ENCODE results near the gene LIN9. TPM values are rescaled to one million over a fixed set of nuclear protein-coding genes. Genes with fewer than 3 reads are reported as not detected.

The LIN9 gene
- total RNA-seq, 3 donors from 2014 or later, result 1.9 to 5.6 (median 2.6) TPM

DNA sequence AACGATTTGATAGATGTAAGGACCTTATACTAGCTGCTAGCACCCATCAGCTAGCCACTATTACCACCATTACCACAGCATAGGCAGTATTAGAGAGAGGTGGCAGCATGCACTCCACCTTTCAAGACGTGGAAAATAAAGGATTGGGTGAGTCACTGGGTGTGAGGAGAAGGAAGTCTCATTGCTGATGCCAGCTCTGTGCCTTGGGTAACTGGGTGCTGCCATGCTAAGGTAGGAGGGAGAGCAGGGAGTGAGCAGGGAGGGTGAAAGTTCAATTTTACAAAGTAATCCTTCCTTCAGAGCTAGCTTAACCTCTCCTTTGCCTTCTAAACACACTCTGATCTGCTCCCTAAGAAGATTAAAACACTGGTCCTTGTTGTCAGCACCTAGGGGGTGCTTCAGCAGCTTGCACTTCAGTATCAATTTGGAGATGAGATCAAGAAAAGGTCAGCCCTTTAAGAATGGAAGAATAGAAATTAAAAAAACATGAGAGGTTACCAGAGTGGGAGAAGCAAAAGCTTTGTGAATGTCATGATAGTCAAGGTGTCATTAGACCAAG, 1.8 kb upstream of the LIN9 start:
- Histone ChIP-seq H3K27me3 (no peaks in the 10 kb centered on the region), H3K4me3 (no peak overlapping the region), H3K4me1 (no peaks in the 10 kb centered on the region), H3K9me3 (no peaks in the 10 kb centered on the region), H3K36me3 (no peaks in the 10 kb centered on the region), H3K27ac (no peak overlapping the region)
- intact Hi-C loops (cut with DNase I; ENCODE audit: low total_unique reads), result no loop called here
- no peak for DNase-seq (ENCODE audit: low spot score in 2 of 2)
- TF ChIP-seq POLR2AphosphoS5 (IDR thresholded peaks at IDR 0.05), result no peak
- TF ChIP-seq POLR2A (IDR thresholded peaks at IDR 0.05), result no peak
- TF ChIP-seq, protein P1, sequence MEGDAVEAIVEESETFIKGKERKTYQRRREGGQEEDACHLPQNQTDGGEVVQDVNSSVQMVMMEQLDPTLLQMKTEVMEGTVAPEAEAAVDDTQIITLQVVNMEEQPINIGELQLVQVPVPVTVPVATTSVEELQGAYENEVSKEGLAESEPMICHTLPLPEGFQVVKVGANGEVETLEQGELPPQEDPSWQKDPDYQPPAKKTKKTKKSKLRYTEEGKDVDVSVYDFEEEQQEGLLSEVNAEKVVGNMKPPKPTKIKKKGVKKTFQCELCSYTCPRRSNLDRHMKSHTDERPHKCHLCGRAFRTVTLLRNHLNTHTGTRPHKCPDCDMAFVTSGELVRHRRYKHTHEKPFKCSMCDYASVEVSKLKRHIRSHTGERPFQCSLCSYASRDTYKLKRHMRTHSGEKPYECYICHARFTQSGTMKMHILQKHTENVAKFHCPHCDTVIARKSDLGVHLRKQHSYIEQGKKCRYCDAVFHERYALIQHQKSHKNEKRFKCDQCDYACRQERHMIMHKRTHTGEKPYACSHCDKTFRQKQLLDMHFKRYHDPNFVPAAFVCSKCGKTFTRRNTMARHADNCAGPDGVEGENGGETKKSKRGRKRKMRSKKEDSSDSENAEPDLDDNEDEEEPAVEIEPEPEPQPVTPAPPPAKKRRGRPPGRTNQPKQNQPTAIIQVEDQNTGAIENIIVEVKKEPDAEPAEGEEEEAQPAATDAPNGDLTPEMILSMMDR (IDR thresholded peaks at IDR 0.05), result no peak

DNA sequence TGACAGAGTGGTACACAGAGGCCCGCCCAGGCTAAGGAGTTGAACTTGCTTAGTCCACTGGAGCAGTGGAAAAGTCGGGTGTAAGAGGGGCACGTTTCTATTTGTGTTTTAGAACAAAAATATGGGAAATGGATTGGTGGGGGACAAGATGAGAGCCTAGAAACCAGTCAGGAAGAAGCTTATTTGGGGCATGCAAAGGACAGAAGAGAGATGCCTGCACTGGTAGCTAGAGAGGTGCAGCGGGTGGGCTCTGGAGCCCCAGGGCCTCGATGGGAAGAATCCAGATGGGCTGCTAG, 1.2 kb upstream of the LIN9 start:
- Histone ChIP-seq H3K4me3 (no peak overlapping the region), H3K4me1 (no peaks in the 10 kb centered on the region), H3K27ac (no peak overlapping the region), H3K36me3 (no peaks in the 10 kb centered on the region), H3K9me3 (no peaks in the 10 kb centered on the region), H3K27me3 (no peaks in the 10 kb centered on the region)
- intact Hi-C loops (cut with DNase I; ENCODE audit: low total_unique reads), result no loop called here
- TF ChIP-seq, protein P1 (IDR thresholded peaks at IDR 0.05), result no peak
- no peak for TF ChIP-seq POLR2AphosphoS5 (IDR thresholded peaks at IDR 0.05)
- TF ChIP-seq POLR2A (IDR thresholded peaks at IDR 0.05), result no peak
- DNase-seq (ENCODE audit: low spot score in 2 of 2), result no peak

DNA sequence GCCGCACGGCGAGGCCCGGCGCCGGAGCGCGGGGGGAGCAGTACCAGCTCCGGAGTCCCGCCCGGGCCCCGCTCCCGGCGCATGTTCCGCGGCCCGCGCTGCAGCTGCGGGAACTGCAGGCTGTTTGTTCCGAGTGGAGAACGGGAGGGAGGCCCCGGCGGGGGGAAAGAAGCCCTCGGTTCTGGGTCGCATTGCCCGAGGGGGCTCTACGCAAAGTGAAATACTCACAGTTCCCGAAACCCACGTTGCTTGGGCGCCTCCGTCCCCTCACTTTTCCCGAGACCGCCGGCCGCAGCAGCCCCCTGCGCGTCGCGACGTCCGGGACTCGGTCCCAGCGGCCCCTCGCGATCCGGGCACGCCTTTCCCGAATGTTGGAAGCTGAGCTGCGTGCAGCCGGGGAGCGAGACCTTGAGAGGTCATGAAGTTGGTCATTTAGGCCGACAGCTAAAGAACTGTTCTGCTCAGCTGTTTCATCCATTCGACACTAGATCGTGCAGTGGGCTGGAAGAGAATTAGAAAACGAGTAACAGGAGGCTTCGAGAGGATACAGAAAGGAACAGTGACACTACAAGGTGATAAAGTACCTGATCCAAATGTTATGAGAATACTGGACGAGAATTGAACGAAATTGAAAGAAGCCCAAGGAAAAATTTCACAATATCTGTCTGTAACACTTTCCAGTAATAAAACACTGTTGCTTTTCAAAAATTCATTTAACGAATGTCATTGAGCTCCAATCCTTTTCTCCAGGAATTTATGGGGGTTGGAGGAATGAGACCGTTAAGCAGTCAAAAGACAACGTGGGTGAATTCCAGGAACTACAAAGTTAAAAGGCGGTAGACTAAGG, 657 bp upstream of the LIN9 start:
- peak overlapping the region; percentile 21 to 48 for H3K27ac ChIP-seq
- no peaks in the 10 kb centered on the region for H3K27me3 ChIP-seq
- TF ChIP-seq, protein P1 (IDR thresholded peaks at IDR 0.05), result peak in 2 of 3 donors; percentile 12 to 36
- no peak for TF ChIP-seq POLR2AphosphoS5 (IDR thresholded peaks at IDR 0.05)
- no peaks in the 10 kb centered on the region for H3K4me1 ChIP-seq
- intact Hi-C loops (cut with DNase I; ENCODE audit: low total_unique reads), result no loop called here
- DNase-seq (ENCODE audit: low spot score in 2 of 2), result no peak
- H3K36me3 ChIP-seq, result no peaks in the 10 kb centered on the region
- H3K4me3 ChIP-seq, result peak overlapping the region; percentile 73 to 99 (median 81)
- no peaks in the 10 kb centered on the region for H3K9me3 ChIP-seq

DNA sequence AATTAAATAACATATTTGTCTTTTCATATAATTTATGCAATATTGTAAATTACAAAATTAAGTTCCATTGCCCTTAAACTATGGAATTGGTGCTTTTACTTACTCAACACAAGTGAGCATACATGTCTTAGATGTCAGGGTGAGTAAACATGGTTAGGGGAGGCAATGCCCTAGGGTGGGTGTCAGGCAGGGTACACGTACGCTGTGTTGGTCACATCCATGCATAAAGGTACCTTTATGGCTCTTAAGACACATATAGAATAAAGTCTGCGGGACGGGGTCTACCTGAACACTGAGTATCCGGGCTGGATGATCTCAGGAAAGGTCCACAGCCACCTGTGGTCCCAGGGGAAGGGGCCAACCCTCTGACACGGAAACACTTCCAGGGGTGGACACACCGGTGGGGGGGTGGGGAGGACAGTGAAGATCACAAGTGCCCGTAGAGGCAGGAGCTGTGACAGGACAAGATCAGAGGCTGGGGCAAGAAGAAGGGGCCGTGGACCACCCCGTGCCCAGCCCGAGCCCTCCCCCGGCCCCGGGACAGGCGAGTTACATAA, 720 bp downstream of the LIN9 start:
- intact Hi-C loops (cut with DNase I; ENCODE audit: low total_unique reads), result no loop called here
- DNase-seq (ENCODE audit: low spot score in 2 of 2), result no peak

More for the DNA sequence above, 720 bp downstream of the LIN9 start:
- H3K4me3 ChIP-seq, result peak overlapping the region; percentile 73 to 99 (median 81)
- no peaks in the 10 kb centered on the region for H3K27me3 ChIP-seq
- H3K27ac ChIP-seq, result peak overlapping the region; percentile 45 to 48
- H3K4me1 ChIP-seq, result no peaks in the 10 kb centered on the region
- TF ChIP-seq, protein P1 (IDR thresholded peaks at IDR 0.05), result no peak
- TF ChIP-seq POLR2AphosphoS5 (IDR thresholded peaks at IDR 0.05), result no peak
- TF ChIP-seq POLR2A (IDR thresholded peaks at IDR 0.05), result no peak
- H3K9me3 ChIP-seq, result no peaks in the 10 kb centered on the region
- H3K36me3 ChIP-seq, result no peaks in the 10 kb centered on the region
